Neural crest cell (in vitro differentiated cells): ENCODE results near the gene PIK3R1. TPM values are rescaled to one million over a fixed set of nuclear protein-coding genes. Genes with fewer than 3 reads are reported as not detected.

Experiments used
- DNase-seq: peaks from one replicate; pipeline ENCODE4 v3.0.0; 2021; ENCODE audit warnings: low read depth, mixed read lengths, low spot score
- H3K27ac Mint-ChIP-seq: one replicate; pipeline ENCODE4 v1.8.0; 2021; ENCODE audit warnings: mild to moderate bottlenecking, mixed read lengths; ENCODE audit not compliant: unreplicated experiment
- H3K27me3 Mint-ChIP-seq: 2 replicates; pipeline ENCODE4 v1.8.0; 2021; ENCODE audit warnings: low read depth, mild to moderate bottlenecking, mixed read lengths
- H3K36me3 Mint-ChIP-seq: 2 replicates; pipeline ENCODE4 v1.8.0; 2021; ENCODE audit warnings: low read depth, mild to moderate bottlenecking, mixed read lengths
- H3K4me1 Mint-ChIP-seq: 2 replicates; pipeline ENCODE4 v1.8.0; 2021; ENCODE audit warnings: mixed read lengths
- H3K4me3 Mint-ChIP-seq: one replicate; pipeline ENCODE4 v1.8.0; 2021; ENCODE audit warnings: mild to moderate bottlenecking, mixed read lengths
- H3K9me3 Mint-ChIP-seq: 2 replicates; pipeline ENCODE4 v1.8.0; 2021; ENCODE audit warnings: mixed read lengths
- total RNA-seq: library from RNA; stranded (reverse); gene quantifications from 2 replicates; pipeline ENCODE4 v1.2.1, GENCODE V29; 2021
- TF ChIP-seq, protein P1 (sequence below): fragments of 200-600 bp; sonication (generic); conservative IDR thresholded peaks from 2 replicates; pipeline ENCODE4 v1.5.0; 2021; ENCODE audit warnings: antibody characterized with exemption, mild to moderate bottlenecking

Gene PIK3R1
- total RNA-seq, 1 donor from 2014 or later, result 59.9 TPM

DNA sequence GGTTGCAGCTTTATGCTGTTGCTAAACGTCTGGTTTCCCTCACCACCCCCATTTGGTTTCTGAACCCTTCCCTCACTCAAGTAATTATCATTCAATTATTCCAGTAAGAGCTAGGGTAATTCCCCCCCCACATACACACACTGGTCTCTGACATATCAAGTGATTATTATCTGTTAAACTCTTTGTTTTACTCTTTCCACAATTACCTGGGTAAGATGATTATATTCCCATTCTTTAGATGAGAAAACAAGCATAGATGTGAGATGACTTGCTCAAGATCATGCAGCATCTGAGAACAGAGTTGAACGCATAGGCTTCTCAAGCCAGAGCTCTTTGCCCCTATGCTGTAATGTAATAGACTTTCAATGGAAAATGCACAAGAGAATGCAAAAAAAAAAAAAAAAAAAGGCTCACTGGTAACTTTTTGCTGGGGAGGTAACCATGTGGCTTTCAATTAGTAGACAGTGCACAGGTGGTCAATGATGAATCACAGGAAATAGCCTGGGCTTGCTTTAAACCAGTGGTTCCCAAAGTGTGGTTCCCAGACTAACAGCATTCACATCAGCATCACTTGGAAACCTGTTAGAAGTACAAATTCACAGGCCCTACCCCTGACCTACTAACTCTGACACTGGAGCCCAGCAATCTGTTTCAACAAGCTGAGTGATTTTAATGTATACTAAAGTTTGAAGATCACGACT, 87.6 kb downstream of the PIK3R1 start:
- H3K36me3 Mint-ChIP-seq, result peaks cover 18% of the 10 kb centered on the region
- TF ChIP-seq, protein P1, sequence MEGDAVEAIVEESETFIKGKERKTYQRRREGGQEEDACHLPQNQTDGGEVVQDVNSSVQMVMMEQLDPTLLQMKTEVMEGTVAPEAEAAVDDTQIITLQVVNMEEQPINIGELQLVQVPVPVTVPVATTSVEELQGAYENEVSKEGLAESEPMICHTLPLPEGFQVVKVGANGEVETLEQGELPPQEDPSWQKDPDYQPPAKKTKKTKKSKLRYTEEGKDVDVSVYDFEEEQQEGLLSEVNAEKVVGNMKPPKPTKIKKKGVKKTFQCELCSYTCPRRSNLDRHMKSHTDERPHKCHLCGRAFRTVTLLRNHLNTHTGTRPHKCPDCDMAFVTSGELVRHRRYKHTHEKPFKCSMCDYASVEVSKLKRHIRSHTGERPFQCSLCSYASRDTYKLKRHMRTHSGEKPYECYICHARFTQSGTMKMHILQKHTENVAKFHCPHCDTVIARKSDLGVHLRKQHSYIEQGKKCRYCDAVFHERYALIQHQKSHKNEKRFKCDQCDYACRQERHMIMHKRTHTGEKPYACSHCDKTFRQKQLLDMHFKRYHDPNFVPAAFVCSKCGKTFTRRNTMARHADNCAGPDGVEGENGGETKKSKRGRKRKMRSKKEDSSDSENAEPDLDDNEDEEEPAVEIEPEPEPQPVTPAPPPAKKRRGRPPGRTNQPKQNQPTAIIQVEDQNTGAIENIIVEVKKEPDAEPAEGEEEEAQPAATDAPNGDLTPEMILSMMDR, result no peak
- H3K27me3 Mint-ChIP-seq, result no peaks in the 10 kb centered on the region
- DNase-seq, result no peak
- peaks cover 20% of the 10 kb centered on the region for H3K4me1 Mint-ChIP-seq
- no peak overlapping the region for H3K27ac Mint-ChIP-seq
- no peaks in the 10 kb centered on the region for H3K9me3 Mint-ChIP-seq
- no peak overlapping the region for H3K4me3 Mint-ChIP-seq

DNA sequence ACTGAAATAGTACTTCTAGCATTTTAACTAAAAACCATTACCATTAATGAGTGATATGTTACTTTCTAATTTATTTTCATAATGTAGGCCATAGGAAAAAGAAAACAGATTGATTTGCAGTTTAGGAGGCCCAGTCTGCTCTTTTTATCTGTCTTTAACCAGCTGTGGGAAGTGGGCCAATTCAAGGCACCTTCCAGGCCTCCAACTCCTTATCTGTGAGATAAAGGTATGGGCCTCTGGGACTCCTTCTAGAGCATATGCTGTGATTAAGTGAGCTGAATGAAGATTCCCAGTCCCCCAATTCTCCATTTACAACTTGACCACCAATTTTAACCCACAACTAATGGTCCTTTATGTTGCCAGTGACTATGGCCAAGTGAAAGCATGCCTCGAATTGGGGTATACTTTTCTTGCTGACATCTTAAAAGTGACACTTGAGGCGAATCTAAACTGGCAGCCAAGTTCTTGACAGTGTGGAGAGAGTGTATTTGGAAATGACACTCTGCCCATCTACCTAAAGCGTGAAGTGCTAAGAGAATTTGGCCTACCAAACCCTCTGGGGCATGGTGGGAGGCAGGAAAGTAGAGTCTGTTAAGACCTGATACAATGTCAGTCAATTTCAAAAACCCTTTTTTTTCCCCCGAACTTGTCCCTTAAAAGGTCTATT, 88.3 kb downstream of the PIK3R1 start:
- TF ChIP-seq, protein P1, result no peak
- Mint-ChIP-seq H3K9me3 (peaks cover 2% of the 10 kb centered on the region), H3K4me1 (peaks cover 19% of the 10 kb centered on the region), H3K27me3 (no peaks in the 10 kb centered on the region), H3K36me3 (peaks cover 16% of the 10 kb centered on the region), H3K4me3 (no peak overlapping the region), H3K27ac (no peak overlapping the region)
- DNase-seq, result no peak

DNA sequence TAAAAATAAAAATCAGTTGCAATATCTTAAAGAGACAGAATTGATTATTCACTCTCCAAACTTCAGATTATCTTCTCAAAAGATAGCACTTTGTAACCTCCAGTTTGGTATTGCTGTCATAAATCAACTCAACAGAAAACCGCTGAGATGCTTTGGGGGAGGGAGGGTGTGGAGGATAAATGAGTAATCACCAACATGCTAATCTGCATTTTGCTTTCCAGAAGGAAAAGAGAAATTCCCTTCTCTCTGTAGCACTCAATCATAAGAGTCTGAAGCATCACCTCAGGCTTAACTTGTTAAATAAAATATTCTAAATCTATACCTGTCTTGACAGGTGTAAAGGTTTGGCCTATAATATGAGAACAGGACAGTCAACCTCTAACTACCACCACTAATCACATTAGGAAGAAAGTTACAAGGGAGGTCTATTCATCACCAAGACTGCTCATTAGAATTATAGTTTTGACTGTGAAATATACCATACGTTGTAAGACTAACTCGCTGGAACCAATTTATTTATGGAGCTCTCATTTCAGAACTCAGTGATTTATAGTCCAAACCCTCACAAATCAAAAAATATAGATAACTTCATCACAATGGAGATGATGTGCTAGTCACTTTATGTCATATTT, 89.0 kb downstream of the PIK3R1 start:
- Mint-ChIP-seq H3K36me3 (peaks cover 12% of the 10 kb centered on the region), H3K9me3 (peaks cover 2% of the 10 kb centered on the region), H3K4me3 (no peak overlapping the region), H3K27me3 (no peaks in the 10 kb centered on the region), H3K4me1 (peaks cover 15% of the 10 kb centered on the region), H3K27ac (no peak overlapping the region)
- DNase-seq, result no peak
- TF ChIP-seq, protein P1, result no peak

DNA sequence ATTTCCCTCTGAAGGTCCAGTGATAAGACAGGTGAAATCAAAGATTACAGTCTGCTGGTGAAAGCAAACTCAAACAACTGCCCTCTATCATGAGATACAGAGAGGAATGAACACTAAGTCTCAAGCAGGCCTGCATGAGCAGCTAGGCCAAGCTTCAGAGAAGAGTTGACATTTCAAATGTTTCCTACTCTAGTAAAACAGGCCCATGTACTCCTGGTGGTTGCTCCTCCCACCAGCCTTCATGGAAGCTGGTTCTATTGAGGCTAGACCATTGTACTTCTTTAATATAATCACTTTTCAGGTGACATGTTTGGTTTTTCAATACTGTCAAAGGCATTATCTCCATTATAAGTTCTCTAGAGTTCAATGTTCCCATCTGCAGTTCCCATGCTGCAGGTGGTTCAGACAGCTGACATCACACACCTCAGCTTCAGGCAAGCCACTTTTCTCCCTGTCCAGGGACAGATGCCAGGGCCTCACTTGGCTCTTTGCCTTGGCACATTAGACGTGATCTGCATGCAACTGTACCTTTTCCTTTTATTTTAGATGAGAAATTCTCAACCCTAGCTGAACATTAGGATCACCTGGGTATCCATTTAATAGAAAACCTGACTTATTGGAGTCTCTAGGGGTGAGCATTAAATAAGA, 89.8 kb downstream of the PIK3R1 start:
- peaks cover 2% of the 10 kb centered on the region for H3K9me3 Mint-ChIP-seq
- H3K27ac Mint-ChIP-seq, result no peak overlapping the region
- DNase-seq, result no peak
- H3K27me3 Mint-ChIP-seq, result no peaks in the 10 kb centered on the region
- H3K4me3 Mint-ChIP-seq, result no peak overlapping the region
- H3K4me1 Mint-ChIP-seq, result peaks cover 15% of the 10 kb centered on the region
- peaks cover 9% of the 10 kb centered on the region for H3K36me3 Mint-ChIP-seq
- TF ChIP-seq, protein P1, result no peak

DNA sequence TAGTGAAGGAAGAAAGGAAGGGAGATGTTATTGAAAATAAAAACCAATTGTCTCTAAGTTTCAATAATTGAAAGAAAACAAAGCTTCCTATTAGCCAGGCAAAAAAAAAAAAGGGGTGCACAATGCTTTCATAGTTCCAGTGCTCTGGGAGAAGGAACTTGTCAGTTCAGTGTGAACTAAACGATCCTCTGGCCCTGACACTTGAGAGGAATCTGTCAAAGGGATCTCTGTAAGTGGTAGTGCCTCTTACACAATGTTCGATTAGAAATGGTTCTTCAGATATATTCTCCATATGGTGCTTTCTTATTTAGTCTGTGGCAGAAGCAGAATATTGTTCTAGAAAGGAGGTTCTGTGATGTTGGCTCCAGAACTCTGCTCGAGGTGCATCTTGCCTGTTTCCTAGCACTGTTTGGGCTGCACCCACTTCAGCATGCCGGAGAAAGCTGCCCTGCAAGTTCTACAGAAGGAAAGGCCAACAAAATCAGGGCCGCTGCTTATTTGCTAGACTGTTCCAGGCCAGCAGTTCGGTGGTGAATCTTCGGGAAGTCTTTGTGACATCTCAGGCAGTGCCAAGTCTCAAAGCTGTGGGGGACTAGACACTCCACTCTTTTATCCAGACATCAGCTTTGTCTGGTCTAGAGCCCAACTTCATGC, 90.9 kb downstream of the PIK3R1 start:
- no peak for DNase-seq
- TF ChIP-seq, protein P1, result no peak
- Mint-ChIP-seq H3K4me3 (peak overlapping the region; percentile 21), H3K27me3 (no peaks in the 10 kb centered on the region), H3K9me3 (peaks cover 2% of the 10 kb centered on the region), H3K36me3 (peaks cover 5% of the 10 kb centered on the region), H3K27ac (peak overlapping the region; percentile 80), H3K4me1 (peaks cover 15% of the 10 kb centered on the region)
